GM10847 (cell line): ENCODE measurements around the gene RNF11.

Experiments used
- POLR2A ChIP-seq: IDR thresholded peaks from 2 replicates; pipeline ENCODE4 v1.6.1; 2011; ENCODE audit not compliant: insufficient read length; ENCODE audit errors: extremely low read depth

The RNF11 gene

GRCh38 chr1:51299185-51299885 lies 63.3 kb downstream of the RNF11 start:
- no peak for TF ChIP-seq POLR2A

- TF ChIP-seq POLR2A = no peak
Measured at GRCh38 chr1:51299981-51300670, 64.1 kb downstream of the RNF11 start.

GRCh38 chr1:51301152-51301843 lies 65.2 kb downstream of the RNF11 start:
- no peak for TF ChIP-seq POLR2A

- no peak for TF ChIP-seq POLR2A
Measured at GRCh38 chr1:51301844-51302162, 65.7 kb downstream of the RNF11 start.

- TF ChIP-seq POLR2A = no peak
Measured at GRCh38 chr1:51302270-51302669, 66.2 kb downstream of the RNF11 start.

- no peak for TF ChIP-seq POLR2A
Measured at GRCh38 chr1:51302746-51303145, 66.7 kb downstream of the RNF11 start.

GRCh38 chr1:51303315-51303714 lies 67.2 kb downstream of the RNF11 start:
- no peak for TF ChIP-seq POLR2A

GRCh38 chr1:51303751-51304251 lies 67.7 kb downstream of the RNF11 start:
- TF ChIP-seq POLR2A = no peak

GRCh38 chr1:51304360-51304759 lies 68.3 kb downstream of the RNF11 start:
- TF ChIP-seq POLR2A = no peak

- no peak for TF ChIP-seq POLR2A
Measured at GRCh38 chr1:51305371-51305823, 69.3 kb downstream of the RNF11 start.

GRCh38 chr1:51306950-51307349 lies 70.9 kb downstream of the RNF11 start:
- no peak for TF ChIP-seq POLR2A

GRCh38 chr1:51308636-51309035 lies 72.6 kb downstream of the RNF11 start:
- no peak for TF ChIP-seq POLR2A

- no peak for TF ChIP-seq POLR2A
Measured at GRCh38 chr1:51309291-51309690, 73.2 kb downstream of the RNF11 start.

- no peak for TF ChIP-seq POLR2A
Measured at GRCh38 chr1:51310871-51311613, 75.0 kb downstream of the RNF11 start.

- no peak for TF ChIP-seq POLR2A
Measured at GRCh38 chr1:51311826-51312225, 75.8 kb downstream of the RNF11 start.
